ENCODE data around the gene PTPN14. TPM values are rescaled to one million over a fixed set of nuclear protein-coding genes. Genes with fewer than 3 reads are reported as not detected.

PTPN14 gene
- total RNA-seq, 1 experiment from 2014 or later, result 37.5 TPM

GRCh38 chr1:214385428-214385827 lies 166.0 kb downstream of the PTPN14 start:
- ATAC-seq (no peak), DNase-seq (ENCODE audit: low read depth, low spot score) (no peak)
- Histone ChIP-seq H3K27ac (ENCODE audit: low read depth, low read length) (no peak overlapping the region), H3K4me2 (ENCODE audit: low read length) (no peak overlapping the region), H4K20me1 (ENCODE audit: insufficient read depth) (no peaks in the 10 kb centered on the region), H3K4me3 (replicated peaks in 1 of 2; ENCODE audit: low read depth in 1 of 2, low read length in 2 of 2) (no peak overlapping the region), H3K27me3 (ENCODE audit: insufficient read depth, low read length) (no peaks in the 10 kb centered on the region), H2AFZ (ENCODE audit: low read depth, low read length, poor library complexity, severe bottlenecking) (no peak overlapping the region), H3K9me3 (ENCODE audit: control insufficient read depth in 1 of 2, insufficient read depth in 1 of 2, low read depth in 1 of 2, low read length in 2 of 2) (no peaks in the 10 kb centered on the region), H3K36me3 (ENCODE audit: control insufficient read depth in 1 of 2, insufficient read depth in 2 of 2, low read length in 2 of 2) (peaks cover 5 to 18% of the 10 kb centered on the region in 2 experiments; a peak in 3 of 4 replicates), H3K9ac (ENCODE audit: low read length) (no peak overlapping the region), H3K79me2 (ENCODE audit: insufficient read depth, low read length) (no peaks in the 10 kb centered on the region), H3K4me1 (ENCODE audit: control insufficient read depth in 1 of 2, insufficient read depth in 2 of 2, low read length in 2 of 2) (peaks cover 7 to 10% of the 10 kb centered on the region in 2 experiments), H3K9me2 (ENCODE audit: insufficient read depth) (no peaks in the 10 kb centered on the region)
- intact Hi-C loops (cut with micrococcal nuclease), result no loop called here
- ChIA-PET CTCF (no interaction called here), RAD21 (ENCODE audit: low non-redundant PET in 1 of 2, low total read pairs in 2 of 2, uncharacterized antibody in 2 of 2, unreplicated experiment in 2 of 2) (no interaction called here), POLR2A (no interaction called here)
- TF ChIP-seq POLR2AphosphoS5 (IDR thresholded peaks at IDR 0.05; ENCODE audit: low read depth, low read length), result no peak
- no peak for TF ChIP-seq RAD21 (IDR thresholded peaks at IDR 0.05; ENCODE audit: low read depth)
- no peak for TF ChIP-seq EZH2phosphoT487 (IDR thresholded peaks at IDR 0.05; ENCODE audit: borderline replicate concordance)
- BruUV-seq (replicated peaks), result no TSS peak

GRCh38 chr1:214384373-214385079 lies 166.9 kb downstream of the PTPN14 start:
- H3K9ac ChIP-seq (ENCODE audit: low read length), result no peak overlapping the region
- H3K36me3 ChIP-seq (ENCODE audit: control insufficient read depth in 1 of 2, insufficient read depth in 2 of 2, low read length in 2 of 2), result peaks cover 5 to 18% of the 10 kb centered on the region in 2 experiments; a peak in 3 of 4 replicates
- H3K4me2 ChIP-seq (ENCODE audit: low read length), result no peak overlapping the region
- ChIA-PET POLR2A (no interaction called here), CTCF (no interaction called here), RAD21 (ENCODE audit: low non-redundant PET in 1 of 2, low total read pairs in 2 of 2, uncharacterized antibody in 2 of 2, unreplicated experiment in 2 of 2) (no interaction called here)
- no peaks in the 10 kb centered on the region for H3K27me3 ChIP-seq (ENCODE audit: insufficient read depth, low read length)
- no peak overlapping the region for H3K27ac ChIP-seq (ENCODE audit: low read depth, low read length)
- no peaks in the 10 kb centered on the region for H3K9me2 ChIP-seq (ENCODE audit: insufficient read depth)
- no peaks in the 10 kb centered on the region for H4K20me1 ChIP-seq (ENCODE audit: insufficient read depth)
- DNase-seq (ENCODE audit: low read depth, low spot score) (no peak), ATAC-seq (no peak)
- H3K4me3 ChIP-seq (replicated peaks in 1 of 2; ENCODE audit: low read depth in 1 of 2, low read length in 2 of 2), result no peak overlapping the region
- TF ChIP-seq ZBTB33 (IDR thresholded peaks at IDR 0.05; ENCODE audit: extremely low read depth, insufficient replicate concordance, low read length) (no peak), REST (IDR thresholded peaks at IDR 0.05; ENCODE audit: low read depth) (no peak), FOSL1 (IDR thresholded peaks at IDR 0.05; ENCODE audit: low read depth) (no peak), CTCF (IDR thresholded peaks at IDR 0.05 in 2 of 3, conservative IDR thresholded peaks at IDR 0.05 in 1 of 3; ENCODE audit: borderline replicate concordance in 1 of 3, insufficient read depth in 1 of 3, low read depth in 2 of 3, low read length in 2 of 3) (no peak), POLR2A (IDR thresholded peaks at IDR 0.05; ENCODE audit: borderline replicate concordance, extremely low read depth, insufficient read depth, insufficient read length) (no peak)
- peaks cover 13 to 15% of the 10 kb centered on the region in 2 experiments for H3K4me1 ChIP-seq (ENCODE audit: control insufficient read depth in 1 of 2, insufficient read depth in 2 of 2, low read length in 2 of 2)
- H3K9me3 ChIP-seq (ENCODE audit: control insufficient read depth in 1 of 2, insufficient read depth in 1 of 2, low read depth in 1 of 2, low read length in 2 of 2), result no peaks in the 10 kb centered on the region
- intact Hi-C loops (cut with micrococcal nuclease), result no loop called here
- H2AFZ ChIP-seq (ENCODE audit: low read depth, low read length, poor library complexity, severe bottlenecking), result no peak overlapping the region
- H3K79me2 ChIP-seq (ENCODE audit: insufficient read depth, low read length), result no peaks in the 10 kb centered on the region
- no TSS peak for BruUV-seq (replicated peaks)
